HL-60 (cell line): ENCODE data around the gene RTN4IP1.

Experiments used
- DNase-seq, 2 experiments: peaks; one replicate each; pipeline ENCODE4 v3.0.0-alpha.2; 2010 to 2020; ENCODE audit warnings: low read depth in 1 of 2, low spot score in 1 of 2
- H3K27ac ChIP-seq: fragments of 250-450 bp; sonication (Bioruptor Pico); replicated peaks from 2 replicates; pipeline ENCODE4 v1.5.1; 2020; ENCODE audit warnings: mild to moderate bottlenecking, moderate library complexity
- H3K27me3 ChIP-seq: fragments of 250-450 bp; sonication (Bioruptor Pico); 2 replicates; pipeline ENCODE4 v1.5.1; 2021; ENCODE audit warnings: mild to moderate bottlenecking, moderate library complexity; ENCODE audit not compliant: insufficient read depth, poor library complexity, severe bottlenecking
- H3K4me3 ChIP-seq: replicated peaks from 2 replicates; pipeline ENCODE4 v1.5.1; 2011; ENCODE audit warnings: mild to moderate bottlenecking, control low read depth, low read length; ENCODE audit not compliant: insufficient read depth
- CTCF ChIP-seq: IDR thresholded peaks from one replicate; pipeline ENCODE4 v1.5.1; 2011; ENCODE audit warnings: low read length, control low read depth, inconsistent platforms; ENCODE audit not compliant: insufficient read depth
- GABPA ChIP-seq: IDR thresholded peaks from 2 replicates; pipeline ENCODE4 v1.6.1; 2012; ENCODE audit warnings: low read depth
- POLR2AphosphoS5 ChIP-seq: IDR thresholded peaks from 2 replicates; pipeline ENCODE4 v1.6.1; 2012; ENCODE audit warnings: low read depth
- REST ChIP-seq: IDR thresholded peaks from 2 replicates; pipeline ENCODE4 v1.6.1; 2012; ENCODE audit warnings: low read depth; ENCODE audit not compliant: insufficient replicate concordance
- SPI1 ChIP-seq: IDR thresholded peaks from 2 replicates; pipeline ENCODE4 v1.6.1; 2012; ENCODE audit warnings: low read depth, mild to moderate bottlenecking, borderline replicate concordance

RTN4IP1 gene

GRCh38 chr6:106533054-106533453 lies 96.2 kb downstream of the RTN4IP1 start:
- Histone ChIP-seq H3K4me3 (no peak overlapping the region), H3K27ac (peak overlapping the region; percentile 46), H3K27me3 (no peaks in the 10 kb centered on the region)
- peak; percentile 81 to 82 for DNase-seq
- TF ChIP-seq POLR2AphosphoS5 (peak; percentile 35; the same call in 1 of the 2 replicates), GABPA (no peak), REST (no peak), SPI1 (peak; percentile 46; the same call in 1 of the 2 replicates)

- DNase-seq = no peak
- no peak overlapping the region for H3K27ac ChIP-seq
- TF ChIP-seq SPI1 = no peak
- TF ChIP-seq REST = no peak
- no peak for TF ChIP-seq POLR2AphosphoS5
- no peak for TF ChIP-seq GABPA
- TF ChIP-seq CTCF = no peak
- H3K27me3 ChIP-seq = no peaks in the 10 kb centered on the region
- no peak overlapping the region for H3K4me3 ChIP-seq
These were observed 98.8 kb downstream of the RTN4IP1 start for GRCh38 chr6:106530502-106530901.

- no peak for DNase-seq
- TF ChIP-seq POLR2AphosphoS5 (no peak), CTCF (no peak), GABPA (no peak), REST (no peak), SPI1 (no peak)
- H3K4me3 ChIP-seq = no peak overlapping the region
- no peak overlapping the region for H3K27ac ChIP-seq
- no peaks in the 10 kb centered on the region for H3K27me3 ChIP-seq
These were observed 99.3 kb downstream of the RTN4IP1 start for GRCh38 chr6:106530026-106530425.
